Body of pancreas (tissue), 4 donors: Measurements from ENCODE around the gene ALS2CL.

Experiments used
- CTCF ChIP-seq, 7 experiments: fragments of 450-650 bp in 4 of 7; fragments of 200-600 bp in 3 of 7; sonication (generic) in 3 of 7; IDR thresholded peaks; one replicate each; pipeline ENCODE4 v1.5.1; 2016 to 2019; ENCODE audit warnings: antibody characterized with exemption in 7 of 7
- POLR2A ChIP-seq, 3 donors: fragments of 450-650 bp; IDR thresholded peaks; one replicate each; pipeline ENCODE4 v1.6.1; 2016; ENCODE audit warnings: antibody characterized with exemption in 3 of 3, mild to moderate bottlenecking in 2 of 3

- TF ChIP-seq CTCF (IDR thresholded peaks at IDR 0.05) = no peak
- no peak for TF ChIP-seq POLR2A (IDR thresholded peaks at IDR 0.05)
Measured at GRCh38 chr3:46699676-46700523, 6.4 kb upstream of the ALS2CL start.
